ENCODE data around the gene NFIC. TPM values are rescaled to one million over a fixed set of nuclear protein-coding genes. Genes with fewer than 3 reads are reported as not detected.
"Not testable (repeated sequence)": the region's sequence is repeated elsewhere in the genome, so short reads cannot be mapped to it uniquely, and the experiment has no call there.

Gene NFIC
- total and polyA plus RNA-seq, 4 donors = 40.4 to 208 (median 49.8) TPM

- no peaks in the 10 kb centered on the region for H3K27me3 ChIP-seq (ENCODE audit: control insufficient read depth in 3 of 3, insufficient read depth in 3 of 3, low read length in 2 of 3)
- peak overlapping the region; percentile 17 to 63 for H3K9ac ChIP-seq (ENCODE audit: insufficient read depth in 1 of 2, low read length in 2 of 2)
- 38 to 55% methylated on average over 31 of the region's 31 CpGs for WGBS, 2 donors
- H3K4me1 ChIP-seq (ENCODE audit: control insufficient read depth in 5 of 5, insufficient read depth in 5 of 5, low read length in 5 of 5) = peaks cover 0 to 18% (median 5%) of the 10 kb centered on the region in 5 donors
- ATAC-seq (ENCODE audit: insufficient read depth, low FRiP score) (no peak), DNase-seq (peak; percentile 21 to 22 (median 22))
- H3K4me3 ChIP-seq = peak overlapping the region; percentile 83
- no peaks in the 10 kb centered on the region for H3K9me3 ChIP-seq (ENCODE audit: control insufficient read depth in 4 of 4, insufficient read depth in 3 of 4, low read length in 3 of 4)
- H3K36me3 ChIP-seq (ENCODE audit: control insufficient read depth in 4 of 4, insufficient read depth in 4 of 4, low read length in 4 of 4) = peaks cover 0 to 15% (median 9%) of the 10 kb centered on the region in 4 donors
- peak overlapping the region in 1 of 2 donors; percentile 15 for H3K27ac ChIP-seq (ENCODE audit: low read depth in 1 of 2, low read length in 1 of 2)
- no peak for TF ChIP-seq CTCF (IDR thresholded peaks at IDR 0.05; ENCODE audit: control extremely low read depth, extremely low read depth)
Observed at GRCh38 chr19:3507371-3508120, 141.2 kb downstream of the NFIC start.

GRCh38 chr19:3508121-3508661, 141.8 kb downstream of the NFIC start:
- H3K27me3 ChIP-seq (ENCODE audit: control insufficient read depth in 3 of 3, insufficient read depth in 3 of 3, low read length in 2 of 3); H3K4me3 ChIP-seq; DNase-seq; ATAC-seq (ENCODE audit: insufficient read depth, low FRiP score); H3K9ac ChIP-seq (ENCODE audit: insufficient read depth in 1 of 2, low read length in 2 of 2); H3K27ac ChIP-seq (ENCODE audit: low read depth in 1 of 2, low read length in 1 of 2); H3K9me3 ChIP-seq (ENCODE audit: control insufficient read depth in 4 of 4, insufficient read depth in 3 of 4, low read length in 3 of 4): not testable (repeated sequence)
- peaks cover 0 to 18% (median 5%) of the 10 kb centered on the region in 5 donors for H3K4me1 ChIP-seq (ENCODE audit: control insufficient read depth in 5 of 5, insufficient read depth in 5 of 5, low read length in 5 of 5)
- peaks cover 0 to 15% (median 9%) of the 10 kb centered on the region in 4 donors for H3K36me3 ChIP-seq (ENCODE audit: control insufficient read depth in 4 of 4, insufficient read depth in 4 of 4, low read length in 4 of 4)
- WGBS, 2 donors = 90 to 94% methylated on average over 17 to 18 of the region's 18 CpGs

- WGBS, 2 donors = 86 to 88% methylated on average over 23 of the region's 23 CpGs
- Histone ChIP-seq H3K4me3 (no peak overlapping the region), H3K27ac (ENCODE audit: low read depth in 1 of 2, low read length in 1 of 2) (no peak overlapping the region), H3K9me3 (ENCODE audit: control insufficient read depth in 4 of 4, insufficient read depth in 3 of 4, low read length in 3 of 4) (no peaks in the 10 kb centered on the region), H3K36me3 (ENCODE audit: control insufficient read depth in 4 of 4, insufficient read depth in 4 of 4, low read length in 4 of 4) (peaks cover 0 to 15% (median 9%) of the 10 kb centered on the region in 4 donors), H3K9ac (ENCODE audit: insufficient read depth in 1 of 2, low read length in 2 of 2) (no peak overlapping the region), H3K4me1 (ENCODE audit: control insufficient read depth in 5 of 5, insufficient read depth in 5 of 5, low read length in 5 of 5) (peaks cover 0 to 18% (median 5%) of the 10 kb centered on the region in 5 donors), H3K27me3 (ENCODE audit: control insufficient read depth in 3 of 3, insufficient read depth in 3 of 3, low read length in 2 of 3) (no peaks in the 10 kb centered on the region)
- no peak for TF ChIP-seq CTCF (IDR thresholded peaks at IDR 0.05; ENCODE audit: control extremely low read depth, extremely low read depth)
- no peak for ATAC-seq (ENCODE audit: insufficient read depth, low FRiP score)
- no peak for DNase-seq
Observed at GRCh38 chr19:3508771-3509535, 142.6 kb downstream of the NFIC start.

- DNase-seq = no peak
- no peaks in the 10 kb centered on the region for H3K9me3 ChIP-seq (ENCODE audit: control insufficient read depth in 4 of 4, insufficient read depth in 3 of 4, low read length in 3 of 4)
- H3K4me1 ChIP-seq (ENCODE audit: control insufficient read depth in 5 of 5, insufficient read depth in 5 of 5, low read length in 5 of 5) = peaks cover 0 to 18% (median 5%) of the 10 kb centered on the region in 5 donors
- H3K36me3 ChIP-seq (ENCODE audit: control insufficient read depth in 4 of 4, insufficient read depth in 4 of 4, low read length in 4 of 4) = peaks cover 0 to 15% (median 9%) of the 10 kb centered on the region in 4 donors
- H3K4me3 ChIP-seq = no peak overlapping the region
- 91 to 92% methylated on average over 15 of the region's 15 CpGs for WGBS, 2 donors
- ATAC-seq (ENCODE audit: insufficient read depth, low FRiP score) = no peak
- no peak for TF ChIP-seq CTCF (IDR thresholded peaks at IDR 0.05; ENCODE audit: control extremely low read depth, extremely low read depth)
- H3K9ac ChIP-seq (ENCODE audit: insufficient read depth in 1 of 2, low read length in 2 of 2) = no peak overlapping the region
- H3K27ac ChIP-seq (ENCODE audit: low read depth in 1 of 2, low read length in 1 of 2) = no peak overlapping the region
- H3K27me3 ChIP-seq (ENCODE audit: control insufficient read depth in 3 of 3, insufficient read depth in 3 of 3, low read length in 2 of 3) = no peaks in the 10 kb centered on the region
Observed at GRCh38 chr19:3509566-3509989, 143.2 kb downstream of the NFIC start.
